Choroid plexus epithelial cell (primary cell): Measurements from ENCODE around the gene PSPC1.
"Not testable (repeated sequence)": the region's sequence is repeated elsewhere in the genome, so short reads cannot be mapped to it uniquely, and the experiment has no call there.

ENCODE experiments used
- DNase-seq: peaks from one replicate; pipeline ENCODE4 v3.0.0-alpha.2; 2010; ENCODE audit warnings: low read depth
- H3K4me3 ChIP-seq: 2 replicates; pipeline ENCODE4 v1.5.1; 2011; ENCODE audit warnings: low read depth, mild to moderate bottlenecking, control low read depth, low read length, moderate library complexity
- TF ChIP-seq, protein P1 (sequence below): conservative IDR thresholded peaks from 2 replicates; pipeline ENCODE4 v1.5.1; 2011; ENCODE audit warnings: low read depth, mild to moderate bottlenecking, control low read depth, inconsistent platforms, low read length, moderate library complexity

PSPC1 gene

GRCh38 chr13:19810151-19810550 lies 27.4 kb upstream of the PSPC1 start:
- H3K4me3 ChIP-seq, result no peak overlapping the region
- peak; percentile 41 for DNase-seq
- TF ChIP-seq, protein P1, sequence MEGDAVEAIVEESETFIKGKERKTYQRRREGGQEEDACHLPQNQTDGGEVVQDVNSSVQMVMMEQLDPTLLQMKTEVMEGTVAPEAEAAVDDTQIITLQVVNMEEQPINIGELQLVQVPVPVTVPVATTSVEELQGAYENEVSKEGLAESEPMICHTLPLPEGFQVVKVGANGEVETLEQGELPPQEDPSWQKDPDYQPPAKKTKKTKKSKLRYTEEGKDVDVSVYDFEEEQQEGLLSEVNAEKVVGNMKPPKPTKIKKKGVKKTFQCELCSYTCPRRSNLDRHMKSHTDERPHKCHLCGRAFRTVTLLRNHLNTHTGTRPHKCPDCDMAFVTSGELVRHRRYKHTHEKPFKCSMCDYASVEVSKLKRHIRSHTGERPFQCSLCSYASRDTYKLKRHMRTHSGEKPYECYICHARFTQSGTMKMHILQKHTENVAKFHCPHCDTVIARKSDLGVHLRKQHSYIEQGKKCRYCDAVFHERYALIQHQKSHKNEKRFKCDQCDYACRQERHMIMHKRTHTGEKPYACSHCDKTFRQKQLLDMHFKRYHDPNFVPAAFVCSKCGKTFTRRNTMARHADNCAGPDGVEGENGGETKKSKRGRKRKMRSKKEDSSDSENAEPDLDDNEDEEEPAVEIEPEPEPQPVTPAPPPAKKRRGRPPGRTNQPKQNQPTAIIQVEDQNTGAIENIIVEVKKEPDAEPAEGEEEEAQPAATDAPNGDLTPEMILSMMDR, result no peak

DNA sequence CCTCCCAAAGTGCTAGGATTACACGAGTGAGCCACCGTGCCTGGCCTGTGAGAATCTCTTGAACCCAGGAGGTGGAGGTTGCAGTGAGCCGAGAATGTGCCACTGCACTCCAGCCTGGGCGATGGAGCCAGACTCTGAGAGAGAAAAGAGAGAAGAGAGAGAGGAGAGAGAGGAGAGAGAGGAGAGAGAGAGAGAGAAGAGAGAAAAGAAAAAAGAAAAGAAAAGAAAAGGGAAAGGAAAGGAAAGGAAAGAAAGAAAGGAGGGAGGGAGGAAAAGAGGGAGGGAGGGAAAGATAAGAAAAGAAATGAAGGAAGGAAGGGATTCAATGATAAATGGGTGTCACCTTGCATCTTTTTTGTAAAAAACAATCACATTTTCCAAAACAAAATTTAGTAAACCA lies 23.0 kb upstream of the PSPC1 start:
- no peak for DNase-seq
- TF ChIP-seq, protein P1, result no peak
- no peak overlapping the region for H3K4me3 ChIP-seq

DNA sequence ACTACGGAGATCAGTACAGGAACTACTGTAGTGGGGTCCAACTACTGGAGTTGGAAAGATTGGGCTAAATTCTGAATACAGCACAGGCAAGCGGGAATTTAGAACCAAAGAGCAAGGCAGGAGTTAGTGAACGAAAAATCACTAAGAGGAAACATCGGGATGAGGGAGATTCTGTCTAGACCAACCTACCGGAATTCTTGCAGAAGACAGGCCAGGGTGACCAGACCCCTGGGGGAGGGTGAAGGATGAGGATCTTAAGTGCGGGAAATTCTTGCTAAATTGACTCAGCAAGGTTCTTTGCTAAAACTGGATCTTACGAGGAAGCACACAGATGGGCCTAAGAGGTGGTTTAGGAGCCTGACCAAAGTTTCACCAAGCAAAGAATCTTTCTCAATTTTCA lies 13.2 kb upstream of the PSPC1 start:
- TF ChIP-seq, protein P1, result no peak
- H3K4me3 ChIP-seq, result no peak overlapping the region
- DNase-seq, result no peak

DNA sequence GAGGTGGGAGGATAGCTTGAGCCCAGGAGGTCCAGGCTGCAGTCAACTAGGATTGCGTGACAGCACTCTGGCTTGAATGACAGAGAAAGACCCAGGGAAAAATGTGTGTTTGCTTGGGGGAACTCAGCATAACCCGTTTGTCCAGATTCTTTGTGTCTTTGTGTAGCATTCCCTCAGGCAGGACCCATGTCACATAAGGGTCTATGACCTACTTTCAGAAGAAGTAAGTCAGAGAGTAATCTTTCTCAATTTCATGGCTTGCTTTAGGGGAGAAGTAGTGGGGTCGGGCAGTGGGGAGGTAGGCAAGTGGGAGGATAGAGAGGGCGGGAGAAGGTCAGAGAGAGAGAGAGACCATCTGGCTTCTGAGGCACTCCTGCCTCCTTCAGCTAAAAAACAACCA lies 11.9 kb upstream of the PSPC1 start:
- H3K4me3 ChIP-seq, result no peak overlapping the region
- TF ChIP-seq, protein P1, result no peak
- no peak for DNase-seq

- H3K4me3 ChIP-seq, result no peak overlapping the region
- TF ChIP-seq, protein P1, result no peak
- no peak for DNase-seq
Observed at GRCh38 chr13:19791953-19792537, 9.3 kb upstream of the PSPC1 start.

GRCh38 chr13:19782049-19782726 lies 557 bp downstream of the PSPC1 start:
- peak overlapping the region; percentile 75 for H3K4me3 ChIP-seq
- peak; percentile 67 for DNase-seq
- TF ChIP-seq, protein P1, result peak; percentile 17

DNA sequence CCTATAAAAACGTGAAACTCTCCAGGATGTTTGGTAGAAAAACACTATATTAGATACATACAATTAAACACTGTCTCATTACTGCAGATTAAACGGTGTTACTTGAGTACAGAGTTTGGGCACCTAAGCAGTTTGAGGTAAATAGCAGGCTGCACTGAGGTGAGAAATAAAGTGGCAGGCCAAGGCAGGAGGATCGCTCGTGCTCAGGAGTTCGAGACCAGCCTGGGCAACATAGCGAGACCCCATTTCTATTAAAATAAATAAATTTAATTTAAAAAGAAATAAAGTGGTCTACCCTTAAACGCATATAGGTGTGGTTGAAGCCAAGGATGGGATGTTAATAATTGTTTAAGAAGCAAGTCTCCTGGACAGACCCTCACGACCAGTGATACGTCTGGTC lies 1.2 kb downstream of the PSPC1 start:
- DNase-seq, result peak; percentile 9
- TF ChIP-seq, protein P1, result no peak
- peak overlapping the region; percentile 75 for H3K4me3 ChIP-seq

- peak overlapping the region; percentile 75 for H3K4me3 ChIP-seq
- not testable (repeated sequence) for DNase-seq
Observed at GRCh38 chr13:19780753-19781418, 1.9 kb downstream of the PSPC1 start.
